ENCODE data around the gene RAP1B.

- TF ChIP-seq EZH2 (IDR thresholded peaks at IDR 0.05; ENCODE audit: insufficient read depth, poor library complexity, severe bottlenecking) = no peak
- no peak for TF ChIP-seq EZH2phosphoT487 (IDR thresholded peaks at IDR 0.05; ENCODE audit: insufficient read depth, low read depth)
Observed at GRCh38 chr12:68620519-68621471, 10.1 kb downstream of the RAP1B start.
